H1 (cell line): ENCODE data around the gene CDH7. TPM values are rescaled to one million over a fixed set of nuclear protein-coding genes. Genes with fewer than 3 reads are reported as not detected.

Source experiments
- CTCF ChIA-PET: fragments of 300-600 bp; sonication (Branson Sonifier 250); formaldehyde crosslinking; loops from one replicate; lab custom pipeline; 2021; ENCODE audit not compliant: partially characterized antibody; lab: Charles Lee
- POLR2A ChIA-PET: fragments of 300-600 bp; sonication (Branson Sonifier 250); formaldehyde crosslinking; loops from one replicate; lab custom pipeline; 2021; ENCODE audit warnings: inconsistent platforms; ENCODE audit not compliant: partially characterized antibody; lab: Charles Lee
- DNase-seq, 2 experiments: peaks; one replicate each; pipeline versions ENCODE4 v3.0.0 to v3.0.0-alpha.2; 2010 to 2022; ENCODE audit warnings: low spot score in 2 of 2, low read depth in 1 of 2, mixed read lengths in 1 of 2
- FAIRE-seq: peaks from 2 replicates; lab custom pipeline; 2011; peaks lifted over from hg19 to GRCh38; lab: Jason Lieb, UNC
- H2AFZ ChIP-seq: 2 replicates; pipeline ENCODE4 v1.8.1; 2012; ENCODE audit warnings: low read length, inconsistent platforms
- H2AK5ac ChIP-seq: 2 replicates; pipeline ENCODE4 v1.6.1; 2013; ENCODE audit warnings: low read depth, low read length
- H2BK120ac ChIP-seq: replicated peaks from 2 replicates; pipeline ENCODE3; 2013; ENCODE audit warnings: low read depth, low read length, inconsistent platforms
- H2BK12ac ChIP-seq: 2 replicates; pipeline ENCODE4 v1.6.1; 2013; ENCODE audit warnings: low read depth, low read length
- H2BK15ac ChIP-seq: 2 replicates; pipeline ENCODE4 v1.6.1; 2013; ENCODE audit warnings: low read length
- H2BK20ac ChIP-seq: 2 replicates; pipeline ENCODE4 v1.6.1; 2013; ENCODE audit warnings: low read length
- H2BK5ac ChIP-seq: 2 replicates; pipeline ENCODE4 v1.6.1; 2013; ENCODE audit warnings: low read depth, low read length
- H3K14ac ChIP-seq: 2 replicates; pipeline ENCODE4 v1.6.1; 2013; ENCODE audit warnings: inconsistent platforms; ENCODE audit not compliant: insufficient read length
- H3K18ac ChIP-seq: 2 replicates; pipeline ENCODE4 v1.6.1; 2013; ENCODE audit warnings: low read length; ENCODE audit errors: extremely low read depth
- H3K23ac ChIP-seq: 2 replicates; pipeline ENCODE4 v1.6.1; 2013; ENCODE audit warnings: inconsistent platforms; ENCODE audit not compliant: insufficient read length
- H3K23me2 ChIP-seq: 2 replicates; pipeline ENCODE4 v1.6.1; 2013; ENCODE audit warnings: low read depth, low read length
- H3K27ac ChIP-seq: 2 replicates; pipeline ENCODE4 v1.6.1; 2011; ENCODE audit warnings: low read depth, low read length, inconsistent platforms
- H3K27me3 ChIP-seq, 4 experiments: replicated peaks in 1 of 4; 1 replicate in 1 of 4; 2 replicates in 3 of 4; pipeline versions ENCODE4 v1.6.1 to v1.8.1; 2011 to 2013; ENCODE audit warnings: low read length in 3 of 4, mild to moderate bottlenecking in 3 of 4, inconsistent platforms in 2 of 4, mixed read lengths in 2 of 4, moderate library complexity in 1 of 4; ENCODE audit not compliant: control insufficient read depth in 3 of 4, insufficient read depth in 3 of 4; ENCODE audit errors: extremely low read depth in 1 of 4
- H3K36me3 ChIP-seq, 4 experiments: 2 replicates each; pipeline versions ENCODE4 v1.6.1 to v1.8.1; 2011 to 2013; ENCODE audit warnings: mild to moderate bottlenecking in 4 of 4, low read length in 3 of 4, moderate library complexity in 2 of 4, control low read depth in 1 of 4, inconsistent platforms in 1 of 4; ENCODE audit not compliant: insufficient read depth in 4 of 4, control insufficient read depth in 2 of 4
- H3K4ac ChIP-seq: replicated peaks from 2 replicates; pipeline ENCODE3; 2013; ENCODE audit warnings: low read length, low read depth, mixed read lengths, inconsistent platforms; ENCODE audit not compliant: insufficient read length
- H3K4me1 ChIP-seq, 4 experiments: replicated peaks in 1 of 4; 1 replicate in 1 of 4; 2 replicates in 3 of 4; pipeline versions ENCODE4 v1.6.1 to v1.8.1; 2011 to 2013; ENCODE audit warnings: low read length in 3 of 4, inconsistent platforms in 2 of 4, mixed read lengths in 1 of 4; ENCODE audit not compliant: insufficient read depth in 4 of 4, control insufficient read depth in 3 of 4
- H3K4me2 ChIP-seq, 2 experiments: 2 replicates each; pipeline versions ENCODE4 v1.6.1 to v1.8.1; 2011 to 2013; ENCODE audit warnings: low read depth in 2 of 2, low read length in 2 of 2, control low read depth in 1 of 2, inconsistent platforms in 1 of 2, mild to moderate bottlenecking in 1 of 2; ENCODE audit not compliant: insufficient read depth in 1 of 2
- H3K4me3 ChIP-seq, 4 experiments: fragments of 200-600, 300-600 bp in 1 of 4; sonication (generic), shearing (Covaris generic), sonication (Bioruptor Twin) in 1 of 4; 2 replicates each; pipeline versions ENCODE4 v1.5.1 to v1.8.1; 2011 to 2016; ENCODE audit warnings: low read length in 4 of 4, low read depth in 3 of 4, control low read depth in 2 of 4, inconsistent platforms in 2 of 4, mild to moderate bottlenecking in 2 of 4, mixed read lengths in 1 of 4, moderate library complexity in 1 of 4; ENCODE audit not compliant: insufficient read depth in 2 of 4; ENCODE audit errors: extremely low read depth in 1 of 4
- H3K56ac ChIP-seq: replicated peaks from 2 replicates; pipeline ENCODE3; 2013; ENCODE audit warnings: low read depth, mild to moderate bottlenecking, mixed read lengths, low read length, inconsistent platforms; ENCODE audit not compliant: insufficient read length
- H3K79me1 ChIP-seq: 2 replicates; pipeline ENCODE4 v1.6.1; 2013; ENCODE audit warnings: low read depth, low read length, control low read depth
- H3K79me2 ChIP-seq, 2 experiments: 2 replicates each; pipeline versions ENCODE4 v1.6.1 to v1.8.1; 2012 to 2013; ENCODE audit warnings: low read length in 2 of 2, mild to moderate bottlenecking in 2 of 2, inconsistent platforms in 1 of 2; ENCODE audit not compliant: insufficient read depth in 2 of 2, control insufficient read depth in 1 of 2
- H3K9ac ChIP-seq, 4 experiments: replicated peaks in 1 of 4; 1 replicate in 1 of 4; 2 replicates in 3 of 4; pipeline versions ENCODE4 v1.6.1 to v1.8.1; 2011 to 2013; ENCODE audit warnings: low read depth in 3 of 4, low read length in 3 of 4, control low read depth in 2 of 4, mild to moderate bottlenecking in 2 of 4, moderate library complexity in 2 of 4, inconsistent platforms in 1 of 4; ENCODE audit errors: extremely low read depth in 1 of 4
- H3K9me3 ChIP-seq, 2 experiments: 2 replicates each; pipeline versions ENCODE4 v1.6.1 to v1.8.1; 2012 to 2013; ENCODE audit warnings: mild to moderate bottlenecking in 2 of 2, moderate library complexity in 2 of 2, control low read depth in 1 of 2, inconsistent platforms in 1 of 2, low read depth in 1 of 2, low read length in 1 of 2, mixed read lengths in 1 of 2; ENCODE audit not compliant: insufficient read depth in 2 of 2
- H4K20me1 ChIP-seq, 2 experiments: replicated peaks in 1 of 2; 2 replicates each; pipeline versions ENCODE3 to v1.8.1; 2011 to 2013; ENCODE audit warnings: inconsistent platforms in 2 of 2, low read length in 2 of 2, mild to moderate bottlenecking in 1 of 2; ENCODE audit not compliant: insufficient read depth in 2 of 2, control insufficient read depth in 1 of 2
- H4K5ac ChIP-seq: 2 replicates; pipeline ENCODE4 v1.6.1; 2013; ENCODE audit warnings: low read length, low read depth, mixed read lengths, inconsistent platforms; ENCODE audit not compliant: insufficient read length
- H4K8ac ChIP-seq: 2 replicates; pipeline ENCODE4 v1.8.0; 2013; ENCODE audit warnings: mild to moderate bottlenecking, moderate library complexity, low read length, inconsistent platforms; ENCODE audit not compliant: insufficient read depth; ENCODE audit errors: extremely low read depth
- H4K91ac ChIP-seq: replicated peaks from 2 replicates; pipeline ENCODE3; 2013; ENCODE audit warnings: low read length, mixed read lengths, inconsistent platforms; ENCODE audit not compliant: insufficient read length
- BACH1 ChIP-seq: IDR thresholded peaks from 2 replicates; pipeline ENCODE4 v1.6.1; 2012; ENCODE audit warnings: low read length, improper control_type of control experiment
- BCL11A ChIP-seq, 2 experiments: IDR thresholded peaks; one replicate each; pipeline ENCODE4 v1.6.1; 2011; ENCODE audit warnings: low read depth in 2 of 2, low read length in 2 of 2, mild to moderate bottlenecking in 2 of 2
- BRCA1 ChIP-seq: IDR thresholded peaks from 2 replicates; pipeline ENCODE4 v1.6.1; 2012; ENCODE audit warnings: low read depth, low read length, improper control_type of control experiment
- CTBP2 ChIP-seq: IDR thresholded peaks from 2 replicates; pipeline ENCODE4 v1.7.0; 2011; ENCODE audit warnings: borderline replicate concordance, mild to moderate bottlenecking, moderate library complexity, mixed read lengths, low read length; ENCODE audit not compliant: insufficient read depth, insufficient read length
- EGR1 ChIP-seq: IDR thresholded peaks from 2 replicates; pipeline ENCODE4 v1.6.1; 2011; ENCODE audit warnings: low read depth, low read length, borderline replicate concordance
- EP300 ChIP-seq, 2 experiments: IDR thresholded peaks; 1 replicate in 1 of 2; 2 replicates in 1 of 2; pipeline ENCODE4 v1.6.1; 2011 to 2012; ENCODE audit warnings: low read depth in 2 of 2, low read length in 2 of 2, mild to moderate bottlenecking in 2 of 2, borderline replicate concordance in 1 of 2, inconsistent platforms in 1 of 2, moderate library complexity in 1 of 2
- HDAC2 ChIP-seq, 2 experiments: fragments of 300-600 bp in 1 of 2; sonication (generic) in 1 of 2; IDR thresholded peaks; 2 replicates each; pipeline ENCODE4 v1.6.1; 2011 to 2012; ENCODE audit warnings: low read depth in 2 of 2, low read length in 2 of 2, mild to moderate bottlenecking in 2 of 2, moderate library complexity in 2 of 2, borderline replicate concordance in 1 of 2, inconsistent platforms in 1 of 2
- KDM1A ChIP-seq: fragments of 200-600, 300-600 bp; sonication (generic); IDR thresholded peaks from 2 replicates; pipeline ENCODE4 v1.7.1; 2016; ENCODE audit warnings: mild to moderate bottlenecking, low read length, borderline replicate concordance
- NRF1 ChIP-seq: IDR thresholded peaks from 2 replicates; pipeline ENCODE4 v1.6.1; 2011; ENCODE audit warnings: mild to moderate bottlenecking, low read depth, low read length, improper control_type of control experiment
- POU5F1 ChIP-seq: IDR thresholded peaks from 2 replicates; pipeline ENCODE4 v1.6.1; 2011; ENCODE audit warnings: low read depth, mild to moderate bottlenecking, low read length, moderate library complexity
- RFX5 ChIP-seq: IDR thresholded peaks from 2 replicates; pipeline ENCODE4 v1.6.1; 2011; ENCODE audit warnings: low read depth, low read length, improper control_type of control experiment, borderline replicate concordance
- RXRA ChIP-seq: IDR thresholded peaks from 2 replicates; pipeline ENCODE4 v1.6.1; 2011; ENCODE audit warnings: low read depth, mild to moderate bottlenecking, low read length, moderate library complexity; ENCODE audit not compliant: insufficient read depth
- SP2 ChIP-seq: IDR thresholded peaks from 2 replicates; pipeline ENCODE4 v1.6.1; 2012; ENCODE audit warnings: mild to moderate bottlenecking, low read length, inconsistent platforms
- SP4 ChIP-seq: IDR thresholded peaks from 2 replicates; pipeline ENCODE4 v1.6.1; 2012; ENCODE audit warnings: low read length, inconsistent platforms
- TAF7 ChIP-seq: optimal IDR thresholded peaks from 2 replicates; pipeline ENCODE3; 2011; ENCODE audit warnings: low read depth, mild to moderate bottlenecking, inconsistent platforms, low read length, moderate library complexity, borderline replicate concordance
- WGBS, 2 experiments: shearing (Covaris generic) in 1 of 2; methylation state at CpG; one replicate each; pipeline versions ENCODE4 v1.1.6 to v1.1.7; 2013 to 2015; ENCODE audit warnings: low lambda C conversion rate in 2 of 2, mixed read lengths in 2 of 2, inconsistent platforms in 1 of 2, low coverage in 1 of 2, missing lambda C conversion rate in 1 of 2; ENCODE audit not compliant: insufficient replicate concordance in 2 of 2, insufficient coverage in 1 of 2, insufficient read length in 1 of 2; ENCODE audit errors: extremely low coverage in 1 of 2, missing lambda C conversion rate in 1 of 2; 5-methylcytosine and 5-hydroxymethylcytosine counted together
- polyA plus RNA-seq, 7 experiments: library from polyadenylated mRNA; depleted of rRNA in 3 of 7; stranded (reverse) in 5 of 7; unstranded in 2 of 7; fragments of >200 nt in 5 of 7; fragments of 200-250 nt in 2 of 7; gene quantifications; 1 replicate in 5 of 7; 2 replicates in 1 of 7; 4 replicates in 1 of 7; pipeline versions ENCODE4 v1.2.1 to v1.2.3, GENCODE V29; 2011 to 2013; ENCODE audit warnings: missing spikeins in 2 of 7, mixed read lengths in 2 of 7
- total RNA-seq: library from RNA; stranded (reverse); fragmentation: NEBNext Ultra II Directional; extraction: Animal tissue kit (Norgen Biotek cat#: 25700); gene quantifications from 2 replicates; pipeline ENCODE4 v1.2.1, GENCODE V29; 2021

Gene CDH7
- total and polyA plus RNA-seq, 2 of the 8 experiments (the other 6 are each of a cell fraction or from before 2014, with no cell fraction given): 1.00 to 1.5 TPM

GRCh38 chr18:65901522-65901921 is 150.7 kb downstream of the CDH7 start:
- Histone ChIP-seq H3K14ac (no peak overlapping the region), H2BK120ac (no peak overlapping the region), H4K5ac (no peak overlapping the region), H3K27me3 (peaks cover 15 to 38% (median 29%) of the 10 kb centered on the region in 4 experiments), H4K91ac (no peak overlapping the region), H3K9ac (no peak overlapping the region), H3K36me3 (no peaks in the 10 kb centered on the region), H3K4me3 (no peak overlapping the region), H2BK20ac (no peak overlapping the region), H3K56ac (no peak overlapping the region), H3K18ac (no peak overlapping the region), H3K23ac (no peak overlapping the region), H3K4ac (no peak overlapping the region), H3K23me2 (no peaks in the 10 kb centered on the region; the same call in 1 of the 2 replicates), H4K20me1 (peaks cover 0 to 4% of the 10 kb centered on the region in 2 experiments), H3K27ac (no peak overlapping the region), H2AK5ac (no peak overlapping the region), H3K4me1 (no peaks in the 10 kb centered on the region), H2BK12ac (no peak overlapping the region), H2BK15ac (no peak overlapping the region), H3K79me2 (no peaks in the 10 kb centered on the region), H2AFZ (no peak overlapping the region), H3K4me2 (no peak overlapping the region), H4K8ac (no peak overlapping the region), H2BK5ac (no peak overlapping the region), H3K9me3 (no peaks in the 10 kb centered on the region), H3K79me1 (no peaks in the 10 kb centered on the region)
- ChIA-PET CTCF (interaction anchor here (0.6 kb wide), 1 partner anchor 67 kb away, joined by 3 read pairs; no protein-coding TSS in a partner anchor), POLR2A (no interaction called here)
- WGBS, 2 experiments: 81% methylated on average over 1 of the region's 1 CpG; no CpG with 5 or more reads in 1 of the 2 experiments
- FAIRE-seq (no peak), DNase-seq (no peak)
- TF ChIP-seq TAF7: no peak
- no peak for TF ChIP-seq RFX5
- no peak for TF ChIP-seq SP4
- TF ChIP-seq SP2: no peak
- no peak for TF ChIP-seq RXRA
- TF ChIP-seq EP300 (IDR thresholded peaks at IDR 0.05; ENCODE audit: borderline replicate concordance in 1 of 2, low read depth in 2 of 2, low read length in 2 of 2): no peak
- no peak for TF ChIP-seq NRF1
- no peak for TF ChIP-seq EGR1
- TF ChIP-seq BACH1: no peak
- TF ChIP-seq CTBP2: no peak
- no peak for TF ChIP-seq KDM1A
- TF ChIP-seq POU5F1: no peak
- TF ChIP-seq HDAC2 (IDR thresholded peaks at IDR 0.05; ENCODE audit: borderline replicate concordance in 1 of 2, low read depth in 2 of 2, low read length in 2 of 2): no peak
- no peak for TF ChIP-seq BCL11A (IDR thresholded peaks at IDR 0.05; ENCODE audit: low read depth in 2 of 2, low read length in 2 of 2)
- TF ChIP-seq BRCA1: no peak
